ENCODE data around the gene PERCC1.
"Not testable (repeated sequence)": the region's sequence is repeated elsewhere in the genome, so short reads cannot be mapped to it uniquely, and the experiment has no call there.

Gene PERCC1

GRCh38 chr16:1435921-1436697, 5.2 kb downstream of the PERCC1 start:
- DNase-seq = no peak

DNA sequence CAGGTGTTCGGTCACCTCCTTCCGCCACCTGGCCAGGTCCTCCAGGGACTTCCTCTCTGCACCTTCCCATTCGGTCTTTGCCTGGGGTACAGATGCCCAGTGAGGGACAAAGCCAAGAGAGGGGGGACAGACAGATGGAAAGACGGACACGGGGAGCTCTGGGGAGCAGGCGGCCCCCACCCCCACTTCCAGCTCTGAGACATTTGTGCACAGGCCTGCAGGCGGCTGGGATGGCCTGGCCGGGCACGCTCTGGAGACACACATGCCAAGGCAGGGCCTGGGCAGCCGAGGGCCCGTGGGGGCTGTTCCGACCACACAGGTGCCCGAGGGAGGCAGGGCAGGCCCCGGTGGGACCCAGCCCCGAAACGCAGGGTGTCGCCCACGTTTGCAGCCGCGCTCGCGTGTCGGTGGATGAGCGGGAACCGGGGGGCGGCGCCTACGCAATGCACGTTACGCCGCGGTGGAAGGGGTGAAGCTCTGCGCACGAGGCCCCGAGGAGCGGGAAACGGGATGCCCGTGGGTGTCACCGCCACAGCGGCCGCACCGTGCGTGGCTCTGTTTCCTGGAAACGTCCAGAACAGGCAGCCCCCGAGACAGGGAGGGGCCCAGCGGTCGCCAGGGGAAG, 6.0 kb downstream of the PERCC1 start:
- no peak for DNase-seq

DNA sequence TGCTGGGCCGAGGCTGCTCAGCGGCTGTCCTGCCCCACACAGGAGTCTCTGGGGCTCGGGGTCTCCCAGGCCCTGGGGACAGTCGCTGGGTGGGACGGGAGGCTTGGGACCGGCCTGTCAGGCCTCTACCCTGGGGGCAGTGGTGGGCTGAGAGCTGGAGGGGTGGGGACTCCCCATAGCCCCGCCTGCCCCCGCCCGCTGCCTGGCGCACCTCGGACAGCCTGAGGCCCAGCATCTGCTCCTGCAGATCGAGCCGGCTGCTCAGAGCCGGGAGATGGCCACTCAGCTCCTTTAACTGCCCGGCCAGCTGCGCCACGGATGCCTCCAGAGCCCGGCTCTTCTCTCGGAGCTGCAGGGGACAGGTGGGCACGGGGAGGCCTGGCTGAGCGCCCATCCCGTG, 6.7 kb downstream of the PERCC1 start:
- no peak for DNase-seq

DNA sequence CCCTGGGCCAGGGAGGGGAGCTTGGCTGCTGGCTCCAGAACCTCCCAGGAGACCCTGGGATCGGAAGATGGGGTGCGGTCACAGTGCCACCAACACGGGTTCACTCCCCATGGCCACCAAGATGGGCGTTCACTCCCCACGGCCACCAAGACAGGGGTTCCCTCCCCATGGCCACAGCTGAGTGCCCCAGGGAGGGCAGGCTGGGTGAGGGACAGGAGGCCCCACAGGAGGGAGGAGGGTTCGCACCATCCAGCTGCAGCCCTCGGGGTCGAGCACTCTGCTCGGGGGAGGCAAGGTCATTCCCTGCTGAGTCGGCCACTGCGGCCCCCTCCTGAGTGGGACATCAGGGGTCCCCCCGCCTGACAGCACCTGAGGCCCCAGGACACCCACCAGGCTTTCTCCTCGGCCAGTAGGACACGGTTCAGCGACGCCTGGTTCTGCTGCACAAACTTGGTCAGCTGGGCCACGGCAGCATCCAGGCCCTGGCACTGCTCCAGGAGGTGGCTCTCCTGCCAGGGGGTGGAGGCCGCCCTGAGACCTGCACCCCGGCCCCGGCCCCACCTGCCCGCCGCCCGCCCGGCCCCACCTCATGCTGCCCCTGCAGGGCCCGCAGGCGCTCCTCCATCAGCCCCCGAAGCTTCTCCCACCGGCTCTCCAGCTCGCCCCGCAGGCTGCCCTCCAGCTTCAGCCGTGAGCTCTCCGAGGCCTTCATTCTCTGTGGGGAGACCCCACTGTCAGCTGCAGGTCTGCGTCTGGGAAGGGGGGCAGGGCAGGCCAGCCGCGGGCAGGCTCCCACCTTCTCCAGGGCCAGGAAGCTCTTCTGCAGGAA, 7.6 kb downstream of the PERCC1 start:
- no peak for DNase-seq

- no peak for DNase-seq
These were observed 8.3 kb downstream of the PERCC1 start for GRCh38 chr16:1439058-1439698.

DNA sequence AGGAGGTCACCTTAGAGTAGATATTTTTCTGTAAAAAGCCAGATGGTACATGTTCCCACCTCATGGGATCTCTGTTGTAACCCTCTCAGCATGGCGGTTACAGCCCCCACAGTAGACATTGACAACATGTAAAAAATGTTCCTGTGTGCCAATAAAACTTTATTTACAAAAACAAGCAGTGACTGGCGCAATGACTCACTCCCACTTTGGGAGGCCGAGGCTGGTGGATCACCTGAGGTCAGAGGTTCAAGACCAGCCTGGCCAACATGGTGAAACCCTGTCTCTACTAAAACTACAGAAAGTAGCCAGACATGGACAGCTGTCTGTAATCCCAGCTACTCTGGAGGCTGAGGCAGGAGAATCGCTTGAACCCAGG, 8.8 kb downstream of the PERCC1 start:
- not testable (repeated sequence) for DNase-seq

DNA sequence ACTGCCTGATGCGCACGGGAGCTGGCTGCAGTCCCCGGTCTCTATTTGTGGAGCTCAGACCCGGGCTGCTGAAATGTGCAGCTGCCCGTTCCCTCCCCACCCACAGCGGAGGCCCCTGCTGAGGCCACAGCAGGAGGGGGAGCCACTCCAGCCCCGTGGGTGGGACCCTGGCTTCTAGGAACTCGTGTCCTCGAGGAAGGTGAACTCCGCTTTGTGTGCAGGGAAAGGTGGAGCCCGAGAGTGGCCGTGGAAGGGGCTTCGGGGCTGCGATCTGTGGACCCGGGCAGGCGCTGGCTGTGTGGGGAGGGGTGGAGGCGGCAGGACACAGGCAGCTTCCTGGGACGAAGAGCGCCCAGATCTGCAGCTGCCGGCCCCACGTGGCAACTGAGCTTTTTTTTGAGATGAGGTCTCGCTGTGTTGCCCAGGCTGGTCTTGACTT, 10.5 kb downstream of the PERCC1 start:
- DNase-seq = no peak

DNA sequence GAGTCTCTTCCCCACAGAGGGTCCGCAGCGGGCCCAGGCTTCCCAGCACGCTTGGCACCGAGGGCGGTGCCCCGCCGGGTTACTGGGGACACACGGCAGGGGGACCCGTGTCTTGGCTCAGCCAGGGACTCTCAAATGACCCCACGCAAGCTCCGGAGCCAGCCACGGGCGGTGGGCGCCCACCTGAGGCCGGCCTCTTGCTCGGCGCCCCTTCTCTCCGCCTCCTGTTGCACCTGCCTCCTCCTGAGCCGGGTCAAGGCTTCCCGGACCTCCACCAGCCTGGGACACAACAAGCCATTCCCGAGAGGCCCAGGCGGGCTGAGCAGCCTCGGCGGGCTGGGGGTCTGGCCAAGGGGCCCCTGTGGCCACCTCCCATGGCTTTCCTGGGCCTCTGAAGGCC, 11.8 kb downstream of the PERCC1 start:
- DNase-seq = no peak

GRCh38 chr16:1443403-1443973, 12.6 kb downstream of the PERCC1 start:
- no peak for DNase-seq

DNA sequence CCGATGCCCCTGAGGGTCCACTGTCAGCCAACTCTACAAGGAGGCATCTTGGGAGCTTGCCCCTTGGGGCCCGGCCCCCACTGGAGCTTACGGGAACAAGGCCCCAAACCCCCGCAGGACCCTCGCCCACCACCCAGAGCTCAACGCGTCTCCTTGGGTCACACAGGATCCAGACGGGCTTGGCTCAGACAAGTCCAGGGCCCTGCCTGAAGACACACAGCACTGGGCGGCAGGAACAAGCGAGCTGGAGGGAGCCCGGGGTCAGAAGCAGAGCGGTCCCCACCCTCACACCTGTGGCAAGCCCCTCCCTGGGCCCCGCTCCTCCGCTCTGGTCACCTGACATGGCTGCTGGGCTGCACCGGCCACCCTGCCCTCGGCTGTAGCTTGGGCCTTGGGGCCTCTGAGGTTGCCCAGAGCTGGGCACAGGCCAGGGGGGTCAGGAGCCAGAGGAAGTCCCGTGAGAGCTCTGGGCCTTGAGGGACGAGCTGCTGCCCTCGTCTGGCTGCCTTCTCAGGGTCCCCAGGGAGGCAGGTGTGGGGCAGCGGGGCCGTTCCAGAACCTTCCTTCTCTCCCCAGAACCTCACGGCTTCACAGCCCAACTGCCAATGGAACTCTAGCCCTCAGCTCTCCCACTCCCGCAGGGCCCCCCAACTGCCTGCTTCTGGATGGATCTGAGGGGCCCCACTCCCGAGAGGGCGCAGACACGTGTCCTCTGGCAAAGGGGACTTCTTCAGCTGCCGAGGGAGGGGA, 13.3 kb downstream of the PERCC1 start, which contains the start of gene CCDC154:
Gene CCDC154, minus strand, starts transcription at position 577 of the 750 bp plus-strand sequence. Its CDS starts 234 bp downstream, at position 343.
- no peak for DNase-seq

DNA sequence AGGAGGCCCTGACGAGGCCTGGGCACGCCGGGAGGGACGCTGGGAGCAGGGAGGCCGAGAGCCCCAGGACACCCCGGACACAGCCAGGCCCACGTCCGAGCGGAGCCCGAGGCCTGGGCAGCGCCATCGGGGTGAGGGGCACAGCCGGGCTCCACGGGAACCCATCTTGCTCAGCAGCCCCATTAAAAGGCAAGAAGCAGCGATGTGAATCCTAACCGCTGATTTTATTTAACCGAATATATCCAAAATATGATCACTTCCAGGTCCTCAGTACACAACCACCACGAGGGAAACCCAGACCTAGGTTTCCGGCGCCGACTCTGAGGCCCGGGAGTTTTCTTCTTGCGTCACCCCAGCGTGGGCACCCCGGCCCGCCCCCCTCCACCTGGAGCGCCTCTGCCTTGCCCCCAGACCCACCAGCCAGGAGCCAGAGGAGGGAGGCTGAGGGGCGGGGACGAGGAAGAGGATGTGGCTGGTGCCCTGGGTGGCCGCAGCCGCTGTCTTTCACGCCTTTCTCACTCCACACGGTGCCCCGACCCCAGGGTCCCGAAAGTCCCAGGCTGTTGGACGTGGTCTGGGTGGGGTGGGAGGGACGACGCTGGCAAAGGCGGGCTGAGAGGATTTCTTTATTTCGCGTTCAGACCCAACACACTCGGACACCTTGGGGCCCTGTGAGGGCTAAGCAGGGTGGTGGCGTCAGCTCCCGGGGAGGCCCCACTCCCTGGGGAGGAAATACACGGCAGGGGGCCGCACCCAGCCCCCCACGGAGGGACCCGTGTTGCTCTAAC, 14.0 kb downstream of the PERCC1 start:
- no peak for DNase-seq

- DNase-seq = no peak
These were observed 14.8 kb downstream of the PERCC1 start for GRCh38 chr16:1445518-1446203.

GRCh38 chr16:1446296-1447080, 15.6 kb downstream of the PERCC1 start:
- no peak for DNase-seq

- DNase-seq = no peak
These were observed 17.1 kb downstream of the PERCC1 start for GRCh38 chr16:1447965-1448364.

DNA sequence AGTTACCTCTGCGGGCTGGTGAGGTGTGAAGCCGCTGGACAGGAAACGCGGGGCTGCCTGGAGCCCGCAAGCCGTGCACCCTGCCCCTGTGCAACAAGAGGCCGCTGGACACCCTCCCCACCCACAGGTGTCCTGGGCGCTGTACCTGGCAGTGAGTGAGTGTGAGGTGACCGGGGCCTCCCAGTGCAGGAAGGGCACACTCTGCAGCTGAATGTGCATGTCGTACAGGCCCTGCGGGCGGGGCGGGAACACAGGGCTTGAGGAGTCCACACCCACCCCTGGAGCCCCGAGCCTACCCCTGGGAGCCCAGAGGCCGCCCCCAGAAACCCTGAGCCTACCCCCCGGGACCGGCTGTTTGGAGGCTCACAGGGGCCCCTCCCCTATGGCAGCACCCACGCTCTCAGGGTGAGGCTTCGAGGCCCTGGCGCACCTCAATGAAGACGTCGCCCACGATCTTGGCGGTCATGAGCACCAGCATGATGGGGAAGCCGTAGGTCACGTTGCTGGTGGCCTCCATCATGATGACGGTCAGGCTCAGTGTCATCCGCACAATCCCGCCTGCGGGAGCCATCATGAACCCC, 17.7 kb downstream of the PERCC1 start:
- DNase-seq = no peak

DNA sequence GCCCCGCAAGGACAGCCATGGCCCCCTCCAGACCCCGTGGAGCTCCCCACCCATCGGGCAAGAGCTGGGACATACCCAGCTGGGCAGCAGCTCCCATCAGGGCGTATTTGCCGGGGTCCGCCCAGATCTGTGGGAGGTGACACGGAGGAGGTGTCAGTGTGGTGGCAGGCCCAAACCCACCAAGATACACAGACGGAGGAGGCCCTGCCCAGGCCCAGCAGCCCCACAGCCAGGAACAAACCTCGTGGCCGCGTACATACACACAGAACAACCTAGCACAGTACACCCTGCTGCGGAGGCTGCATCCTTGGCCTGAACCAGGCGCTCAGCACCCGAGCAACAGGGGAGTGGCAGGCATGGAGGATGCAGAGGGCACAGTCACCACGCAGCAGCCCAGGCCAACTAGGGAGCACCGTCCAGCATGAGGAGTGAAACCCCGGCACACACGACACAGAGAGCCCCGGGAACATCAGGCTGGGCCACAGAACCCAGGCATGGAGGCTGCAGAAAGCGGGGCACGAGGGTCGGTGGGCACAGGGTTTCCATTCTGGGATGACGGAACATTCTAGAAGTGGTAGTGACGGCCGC, 18.4 kb downstream of the PERCC1 start:
- no peak for DNase-seq

DNA sequence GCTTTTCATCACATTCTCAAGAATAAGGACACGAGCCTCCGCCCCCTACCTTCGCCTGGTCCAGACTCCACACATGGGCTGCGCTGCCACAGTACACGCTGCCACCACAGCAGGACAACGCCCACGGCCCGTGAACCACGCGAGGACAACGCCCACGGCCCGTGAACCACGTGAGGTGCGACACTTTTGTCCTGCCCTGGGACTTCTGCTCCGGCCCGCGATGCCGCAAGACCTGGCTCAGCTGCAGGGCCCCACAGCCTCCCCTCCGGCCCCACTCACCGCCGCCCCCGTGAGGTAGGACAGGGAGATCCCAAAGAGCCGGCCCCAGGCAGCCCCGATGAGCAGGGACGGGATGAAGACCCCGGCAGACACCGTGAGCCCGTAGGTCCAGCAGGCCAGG, 19.3 kb downstream of the PERCC1 start:
- no peak for DNase-seq

GRCh38 chr16:1450841-1451240, 20.0 kb downstream of the PERCC1 start:
- DNase-seq = no peak
